HepG2 (cell line): Measurements from ENCODE around the gene NOS1. TPM values are rescaled to one million over a fixed set of nuclear protein-coding genes. Genes with fewer than 3 reads are reported as not detected.

Experiments
- ATAC-seq: fragments of 200-7000 bp; cut with Tn5 transposase; 3 replicates; pipeline ENCODE4 v1.9.1; 2020; ENCODE audit warnings: mild to moderate bottlenecking, moderate library complexity
- BruUV-seq: library from RNA; stranded (reverse); fragments of 400-500 nt; replicated peaks from 2 replicates; lab custom pipeline; 2021; lab: Mats Ljungman, UMichigan
- CTCF ChIA-PET: fragments of 300-600 bp; formaldehyde crosslinking; extraction: SDS; loops from one replicate; lab custom pipeline; 2021; ENCODE audit warnings: low total read pairs, inconsistent platforms, low intra/inter-chr PET ratio; lab: Yijun Ruan, JAX
- POLR2A ChIA-PET: fragments of 350-600 bp; sonication (Branson Sonifier 250); formaldehyde crosslinking; loops from one replicate; lab custom pipeline; 2020; ENCODE audit warnings: antibody characterized with exemption, inconsistent platforms; lab: Yijun Ruan, JAX
- DNase-seq: peaks from one replicate; pipeline ENCODE4 v3.0.0-alpha.2; 2015; ENCODE audit warnings: low spot score
- FAIRE-seq: peaks from 3 replicates; lab custom pipeline; 2011; peaks lifted over from hg19 to GRCh38; lab: Jason Lieb, UNC
- H2AFZ ChIP-seq: one replicate; pipeline ENCODE4 v1.6.1; 2011; ENCODE audit warnings: low read length, inconsistent platforms
- H3K27ac ChIP-seq: fragments of 300-600 bp; 3 replicates; pipeline ENCODE4 v1.8.0; 2011; ENCODE audit warnings: mixed run types, mild to moderate bottlenecking, mixed read lengths, low read length, inconsistent platforms; ENCODE audit not compliant: insufficient read depth; ENCODE audit errors: extremely low read length
- H3K27me3 ChIP-seq, 2 experiments: fragments of 200-600 bp in 1 of 2; 2 replicates in 1 of 2; 3 replicates in 1 of 2; pipeline versions ENCODE4 v1.6.0 to v1.8.0; 2011; ENCODE audit warnings: low read length in 2 of 2, mild to moderate bottlenecking in 2 of 2, moderate library complexity in 2 of 2, inconsistent platforms in 1 of 2; ENCODE audit not compliant: insufficient read depth in 2 of 2, control insufficient read depth in 1 of 2
- H3K36me3 ChIP-seq, 2 experiments: fragments of 200-600 bp in 1 of 2; replicated peaks in 1 of 2; 2 replicates in 1 of 2; 3 replicates in 1 of 2; pipeline versions ENCODE4 v1.5.1 to v1.8.0; 2011; ENCODE audit warnings: low read length in 2 of 2, inconsistent platforms in 1 of 2; ENCODE audit not compliant: insufficient read depth in 2 of 2, control insufficient read depth in 1 of 2
- H3K4me1 ChIP-seq: 2 replicates; pipeline ENCODE4 v1.5.1; 2012; ENCODE audit warnings: low read length, inconsistent platforms; ENCODE audit not compliant: insufficient read depth
- H3K4me2 ChIP-seq: 2 replicates; pipeline ENCODE4 v1.6.0; 2011; ENCODE audit warnings: low read depth, low read length, inconsistent platforms
- H3K4me3 ChIP-seq, 3 experiments: fragments of 200-600 bp in 1 of 3; sonication (generic), shearing (Covaris generic) in 1 of 3; replicated peaks in 1 of 3; 2 replicates each; pipeline ENCODE4 v1.5.1; 2011 to 2016; ENCODE audit warnings: low read length in 3 of 3, inconsistent platforms in 2 of 3, low read depth in 2 of 3, mild to moderate bottlenecking in 2 of 3, control low read depth in 1 of 3, mixed read lengths in 1 of 3; ENCODE audit not compliant: insufficient read depth in 1 of 3
- H3K79me2 ChIP-seq: one replicate; pipeline ENCODE4 v1.6.1; 2011; ENCODE audit warnings: low read length, inconsistent platforms; ENCODE audit not compliant: insufficient read depth
- H3K9ac ChIP-seq: 2 replicates; pipeline ENCODE4 v1.6.0; 2011; ENCODE audit warnings: mild to moderate bottlenecking, low read depth, low read length, inconsistent platforms; ENCODE audit not compliant: insufficient read depth
- H3K9me3 ChIP-seq: 2 replicates; pipeline ENCODE4 v1.5.1; 2012; ENCODE audit warnings: mild to moderate bottlenecking, low read length
- H4K20me1 ChIP-seq: 2 replicates; pipeline ENCODE4 v1.6.0; 2011; ENCODE audit warnings: inconsistent platforms, mild to moderate bottlenecking, low read length, moderate library complexity; ENCODE audit not compliant: insufficient read depth
- SP140L ChIP-seq: sonication (generic); formaldehyde crosslinking; IDR thresholded peaks from 2 replicates; pipeline ENCODE4 v1.4.0; 2020; ENCODE audit warnings: missing genetic modification reagents, borderline replicate concordance
- in situ Hi-C: cut with HindIII; loops from 2 replicates; pipeline ENCODE4 v1.10.0; 2017; ENCODE audit warnings: low pct_unique_long_range_greater_than_20kb; ENCODE audit not compliant: extremely low pct_ligation_motif_present
- intact Hi-C: fragments of 100-400 bp; cut with micrococcal nuclease; formaldehyde crosslinking; loops from one replicate; pipeline ENCODE4 v1.10.0; 2022; ENCODE audit not compliant: unreplicated experiment
- polyA plus RNA-seq, 8 experiments: library from polyadenylated mRNA; depleted of rRNA in 3 of 8; stranded (reverse) in 7 of 8; unstranded in 1 of 8; fragments of >200 nt; fragmentation: Illumina TruSeq in 4 of 8; extraction: Trizol in 4 of 8; gene quantifications; 2 replicates each; pipeline versions ENCODE4 v1.2.1 to v1.2.3, GENCODE V29; 2011 to 2016; ENCODE audit warnings: low read depth in 4 of 8, missing spikeins in 1 of 8, mixed read lengths in 1 of 8; ENCODE audit not compliant: insufficient read depth in 1 of 8
- total RNA-seq, 5 experiments: library from RNA; depleted of rRNA; stranded (reverse); fragments of >200 nt; fragmentation: Illumina TruSeq; extraction: Trizol; gene quantifications; 2 replicates each; pipeline ENCODE4 v1.2.3, GENCODE V29; 2016; ENCODE audit warnings: low read depth in 1 of 5
- TF ChIP-seq, protein P1 (sequence below): sonication (generic); formaldehyde crosslinking; IDR thresholded peaks from 2 replicates; pipeline ENCODE4 v1.4.0; 2020; ENCODE audit warnings: missing genetic modification reagents, borderline replicate concordance
- TF ChIP-seq, protein P2 (sequence below): sonication (generic); formaldehyde crosslinking; IDR thresholded peaks from 2 replicates; pipeline ENCODE4 v1.4.0; 2020; ENCODE audit warnings: missing genetic modification reagents, borderline replicate concordance

NOS1 gene
- total and polyA plus RNA-seq, 2 of the 13 experiments (the other 11 are each of a cell fraction or from before 2014, with no cell fraction given), result not detected

- POLR2A ChIA-PET, result no interaction called here
- intact Hi-C loops, result no loop called here
- no peak overlapping the region for H2AFZ ChIP-seq
- H3K79me2 ChIP-seq, result no peaks in the 10 kb centered on the region
- H4K20me1 ChIP-seq, result no peaks in the 10 kb centered on the region
- no peak overlapping the region for H3K4me2 ChIP-seq
- no peak overlapping the region for H3K4me3 ChIP-seq
- no peak overlapping the region for H3K27ac ChIP-seq
- no peaks in the 10 kb centered on the region for H3K36me3 ChIP-seq
- no peaks in the 10 kb centered on the region for H3K9me3 ChIP-seq
- H3K9ac ChIP-seq, result no peak overlapping the region
- TF ChIP-seq, protein P1, sequence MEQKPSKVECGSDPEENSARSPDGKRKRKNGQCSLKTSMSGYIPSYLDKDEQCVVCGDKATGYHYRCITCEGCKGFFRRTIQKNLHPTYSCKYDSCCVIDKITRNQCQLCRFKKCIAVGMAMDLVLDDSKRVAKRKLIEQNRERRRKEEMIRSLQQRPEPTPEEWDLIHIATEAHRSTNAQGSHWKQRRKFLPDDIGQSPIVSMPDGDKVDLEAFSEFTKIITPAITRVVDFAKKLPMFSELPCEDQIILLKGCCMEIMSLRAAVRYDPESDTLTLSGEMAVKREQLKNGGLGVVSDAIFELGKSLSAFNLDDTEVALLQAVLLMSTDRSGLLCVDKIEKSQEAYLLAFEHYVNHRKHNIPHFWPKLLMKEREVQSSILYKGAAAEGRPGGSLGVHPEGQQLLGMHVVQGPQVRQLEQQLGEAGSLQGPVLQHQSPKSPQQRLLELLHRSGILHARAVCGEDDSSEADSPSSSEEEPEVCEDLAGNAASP (CRISPR knock-in tag), result no peak
- TF ChIP-seq, protein P2, sequence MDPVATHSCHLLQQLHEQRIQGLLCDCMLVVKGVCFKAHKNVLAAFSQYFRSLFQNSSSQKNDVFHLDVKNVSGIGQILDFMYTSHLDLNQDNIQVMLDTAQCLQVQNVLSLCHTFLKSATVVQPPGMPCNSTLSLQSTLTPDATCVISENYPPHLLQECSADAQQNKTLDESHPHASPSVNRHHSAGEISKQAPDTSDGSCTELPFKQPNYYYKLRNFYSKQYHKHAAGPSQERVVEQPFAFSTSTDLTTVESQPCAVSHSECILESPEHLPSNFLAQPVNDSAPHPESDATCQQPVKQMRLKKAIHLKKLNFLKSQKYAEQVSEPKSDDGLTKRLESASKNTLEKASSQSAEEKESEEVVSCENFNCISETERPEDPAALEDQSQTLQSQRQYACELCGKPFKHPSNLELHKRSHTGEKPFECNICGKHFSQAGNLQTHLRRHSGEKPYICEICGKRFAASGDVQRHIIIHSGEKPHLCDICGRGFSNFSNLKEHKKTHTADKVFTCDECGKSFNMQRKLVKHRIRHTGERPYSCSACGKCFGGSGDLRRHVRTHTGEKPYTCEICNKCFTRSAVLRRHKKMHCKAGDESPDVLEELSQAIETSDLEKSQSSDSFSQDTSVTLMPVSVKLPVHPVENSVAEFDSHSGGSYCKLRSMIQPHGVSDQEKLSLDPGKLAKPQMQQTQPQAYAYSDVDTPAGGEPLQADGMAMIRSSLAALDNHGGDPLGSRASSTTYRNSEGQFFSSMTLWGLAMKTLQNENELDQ (CRISPR knock-in tag), result no peak
- TF ChIP-seq SP140L (CRISPR knock-in tag), result no peak
- TF ChIP-seq, all 625 proteins: peak for 0
- H3K4me1 ChIP-seq, result no peaks in the 10 kb centered on the region
- BruUV-seq, result no TSS peak
- CTCF ChIA-PET, result no interaction called here
- no peak for FAIRE-seq
- ATAC-seq, result no peak
- no peak for DNase-seq
- in situ Hi-C loops, result no loop called here
- no peaks in the 10 kb centered on the region for H3K27me3 ChIP-seq
These were observed 47.9 kb upstream of the NOS1 start for GRCh38 chr12:117409286-117409685.
